Thymus (tissue), 11 donors: ENCODE data around the gene TRMT2A. TPM values are rescaled to one million over a fixed set of nuclear protein-coding genes. Genes with fewer than 3 reads are reported as not detected.
A peak's percentile ranks its signal among the peaks of the same experiment; 100 is the strongest.

Source experiments
- DNase-seq, 9 donors: peaks; one replicate each; pipeline ENCODE4 v3.0.0-alpha.2; 2013; ENCODE audit warnings: low spot score in 9 of 9, low read depth in 6 of 9, missing footprints in 1 of 9
- H3K27ac ChIP-seq, 2 donors: one replicate each; pipeline ENCODE4 v1.5.1; 2013; ENCODE audit warnings: control low read depth in 1 of 2, low read depth in 1 of 2, low read length in 1 of 2, mild to moderate bottlenecking in 1 of 2, moderate library complexity in 1 of 2
- H3K27me3 ChIP-seq, 2 donors: one replicate each; pipeline ENCODE4 v1.5.1; 2013; ENCODE audit warnings: low read length in 1 of 2; ENCODE audit not compliant: control insufficient read depth in 2 of 2, insufficient read depth in 1 of 2
- H3K36me3 ChIP-seq, 2 donors: one replicate each; pipeline ENCODE4 v1.5.1; 2013; ENCODE audit warnings: low read length in 1 of 2, mild to moderate bottlenecking in 1 of 2, moderate library complexity in 1 of 2; ENCODE audit not compliant: control insufficient read depth in 2 of 2, insufficient read depth in 2 of 2
- H3K4me1 ChIP-seq, 2 donors: one replicate each; pipeline ENCODE4 v1.5.1; 2013; ENCODE audit warnings: low read length in 2 of 2; ENCODE audit not compliant: control insufficient read depth in 2 of 2, insufficient read depth in 2 of 2
- H3K4me3 ChIP-seq, 2 donors: one replicate each; pipeline ENCODE4 v1.5.1; 2013; ENCODE audit warnings: low read length in 2 of 2, control low read depth in 1 of 2, mild to moderate bottlenecking in 1 of 2
- H3K9me3 ChIP-seq, 2 donors: one replicate each; pipeline ENCODE4 v1.5.1; 2013; ENCODE audit warnings: low read length in 1 of 2, mild to moderate bottlenecking in 1 of 2; ENCODE audit not compliant: control insufficient read depth in 2 of 2, insufficient read depth in 1 of 2
- WGBS: extraction: QIAGEN DNeasy Blood & Tissue Kit; methylation state at CpG from one replicate; pipeline ENCODE4 v1.1.7; 2013; 5-methylcytosine and 5-hydroxymethylcytosine counted together
- polyA plus RNA-seq: library from polyadenylated mRNA; stranded (reverse); fragments of 200-250 nt; gene quantifications from one replicate; pipeline ENCODE4 v1.2.3, GENCODE V29; 2013
- total RNA-seq: library from RNA; stranded (reverse); fragments of 120-200 nt; gene quantifications from one replicate; pipeline ENCODE4 v1.2.4, GENCODE V29; 2013
- donor health status: healthy.

TRMT2A gene
- total and polyA plus RNA-seq, 2 donors: 69.3 to 92.4 TPM

DNA sequence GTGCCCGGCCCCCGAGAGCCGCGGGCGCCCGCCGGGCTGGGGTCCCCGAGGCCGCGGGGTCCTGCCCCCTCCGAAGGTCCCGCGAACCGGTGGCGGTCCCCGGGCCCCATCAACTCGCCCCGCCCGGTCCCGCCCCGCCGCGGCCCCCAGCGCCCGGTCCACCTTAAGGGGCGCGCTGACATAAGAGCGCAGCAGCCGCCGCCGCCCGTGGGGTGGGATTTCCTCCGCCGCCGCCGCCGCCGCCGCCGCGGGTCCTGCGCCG is 14.5 kb upstream of the TRMT2A start, which contains the start of gene ZDHHC8:
Gene ZDHHC8 (plus strand): TSS at position 208 of the 262 bp plus-strand sequence. CDS start 144 bp downstream, outside the sequence.
- Histone ChIP-seq H3K36me3 (peaks cover 6 to 21% of the 10 kb centered on the region in 2 donors), H3K27ac (peak within 1 kb of the TSS; percentile 81 to 88), H3K9me3 (no peaks in the 10 kb centered on the region), H3K4me1 (peaks cover 20 to 43% of the 10 kb centered on the region in 2 donors), H3K27me3 (no peaks in the 10 kb centered on the region), H3K4me3 (peak within 1 kb of the TSS; percentile 63 to 75)
- under 1% methylated on average over 40 of the region's 43 CpGs for WGBS
- DNase-seq: peak in 3 of 9 donors; percentile 34 to 59 (median 55)

DNA sequence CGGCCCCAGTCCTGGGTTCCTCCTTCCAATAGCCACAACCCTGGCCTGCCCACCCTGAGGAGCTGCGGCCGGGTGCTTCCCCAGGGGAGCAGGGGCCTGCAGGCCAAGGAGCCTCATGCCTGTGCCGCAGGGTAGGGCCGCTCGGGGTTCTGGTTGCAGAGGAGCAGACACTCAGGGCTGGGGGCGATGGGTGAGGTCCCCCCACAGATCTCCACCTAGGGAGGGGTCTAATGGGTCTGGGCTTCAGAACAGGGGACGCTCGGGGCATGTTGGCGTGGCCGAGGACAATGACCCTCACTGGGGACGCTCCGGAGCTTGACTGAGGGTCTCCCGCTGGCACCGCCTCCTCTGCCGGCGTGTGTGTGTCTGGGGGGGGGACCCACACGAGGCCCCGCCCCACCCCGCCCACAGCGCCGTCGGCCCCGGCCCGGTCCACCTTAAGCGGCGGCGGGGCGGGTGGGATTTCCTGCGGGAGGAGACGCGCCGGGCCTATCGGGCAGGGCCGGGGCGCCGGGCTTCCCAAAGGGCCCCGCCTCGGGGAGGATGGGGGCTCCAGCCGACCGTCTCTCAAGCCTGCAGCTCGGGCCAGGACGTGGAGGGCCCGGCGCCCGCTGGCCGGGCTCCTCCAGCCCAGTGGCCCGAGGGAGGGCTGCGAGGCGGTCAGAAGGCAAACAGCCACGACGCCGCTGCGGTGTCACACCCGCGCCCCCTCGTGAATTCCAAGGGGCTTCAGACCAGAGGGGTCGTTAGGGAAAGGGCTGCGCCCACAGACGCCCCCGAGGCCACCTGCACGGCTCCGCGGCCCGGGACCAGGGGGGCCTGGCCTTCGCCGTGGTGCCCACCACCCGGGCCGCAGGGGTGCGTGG is 13.9 kb upstream of the TRMT2A start:
- 8% methylated on average over 70 of the region's 70 CpGs for WGBS
- H3K9me3 ChIP-seq: no peaks in the 10 kb centered on the region
- DNase-seq: peak in 6 of 9 donors; percentile 61 to 89 (median 76)
- H3K27ac ChIP-seq: peak overlapping the region; percentile 81 to 88
- no peaks in the 10 kb centered on the region for H3K27me3 ChIP-seq
- peaks cover 12 to 27% of the 10 kb centered on the region in 2 donors for H3K36me3 ChIP-seq
- peak overlapping the region; percentile 63 to 75 for H3K4me3 ChIP-seq
- H3K4me1 ChIP-seq: peaks cover 20 to 41% of the 10 kb centered on the region in 2 donors

DNA sequence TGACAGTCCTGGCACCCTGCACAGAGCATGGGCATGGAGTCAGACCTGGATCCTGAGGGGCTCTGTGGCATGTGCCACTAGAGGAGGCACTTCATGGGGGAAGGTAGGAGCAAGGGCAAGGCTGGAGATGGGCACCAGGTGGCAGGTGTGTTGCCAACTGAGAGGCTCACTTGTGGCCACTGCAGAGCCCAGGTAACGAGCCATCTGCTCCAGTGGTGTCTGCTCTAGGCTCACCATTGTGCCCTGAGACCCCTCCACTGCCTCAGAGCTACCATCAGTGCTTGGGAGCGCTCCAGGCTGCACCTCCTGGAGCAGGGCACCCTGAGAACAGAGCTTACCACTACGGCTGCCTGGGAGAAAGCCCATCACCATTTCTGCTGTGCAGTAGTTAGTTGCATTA is 13.3 kb upstream of the TRMT2A start:
- DNase-seq: peak in 1 of 9 donors; percentile 51
- peak overlapping the region; percentile 76 to 88 for H3K27ac ChIP-seq
- H3K4me1 ChIP-seq: peaks cover 20 to 39% of the 10 kb centered on the region in 2 donors
- WGBS: 74% methylated on average over 3 of the region's 3 CpGs
- H3K4me3 ChIP-seq: no peak overlapping the region
- H3K9me3 ChIP-seq: no peaks in the 10 kb centered on the region
- H3K27me3 ChIP-seq: no peaks in the 10 kb centered on the region
- H3K36me3 ChIP-seq: peaks cover 18 to 31% of the 10 kb centered on the region in 2 donors

DNA sequence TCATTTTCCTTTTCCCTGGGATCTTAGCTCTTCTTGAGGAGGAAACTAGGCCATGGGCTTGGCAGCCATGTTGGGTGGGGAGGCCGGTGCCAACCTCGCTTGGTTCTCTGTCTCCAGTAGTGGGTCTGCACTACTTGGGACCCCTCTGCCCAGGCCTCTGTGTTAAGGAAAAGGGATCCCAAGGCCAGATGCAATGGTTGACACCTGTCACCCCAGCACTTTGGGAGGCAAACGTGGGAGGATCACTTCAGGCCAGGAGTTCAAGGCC is 12.7 kb upstream of the TRMT2A start:
- Histone ChIP-seq H3K36me3 (peaks cover 25 to 38% of the 10 kb centered on the region in 2 donors), H3K27me3 (no peaks in the 10 kb centered on the region), H3K9me3 (no peaks in the 10 kb centered on the region), H3K4me1 (peaks cover 20 to 39% of the 10 kb centered on the region in 2 donors), H3K27ac (peak overlapping the region in 1 of 2 donors; percentile 88), H3K4me3 (no peak overlapping the region)
- DNase-seq: no peak
- WGBS: 92% methylated on average over 3 of the region's 3 CpGs

DNA sequence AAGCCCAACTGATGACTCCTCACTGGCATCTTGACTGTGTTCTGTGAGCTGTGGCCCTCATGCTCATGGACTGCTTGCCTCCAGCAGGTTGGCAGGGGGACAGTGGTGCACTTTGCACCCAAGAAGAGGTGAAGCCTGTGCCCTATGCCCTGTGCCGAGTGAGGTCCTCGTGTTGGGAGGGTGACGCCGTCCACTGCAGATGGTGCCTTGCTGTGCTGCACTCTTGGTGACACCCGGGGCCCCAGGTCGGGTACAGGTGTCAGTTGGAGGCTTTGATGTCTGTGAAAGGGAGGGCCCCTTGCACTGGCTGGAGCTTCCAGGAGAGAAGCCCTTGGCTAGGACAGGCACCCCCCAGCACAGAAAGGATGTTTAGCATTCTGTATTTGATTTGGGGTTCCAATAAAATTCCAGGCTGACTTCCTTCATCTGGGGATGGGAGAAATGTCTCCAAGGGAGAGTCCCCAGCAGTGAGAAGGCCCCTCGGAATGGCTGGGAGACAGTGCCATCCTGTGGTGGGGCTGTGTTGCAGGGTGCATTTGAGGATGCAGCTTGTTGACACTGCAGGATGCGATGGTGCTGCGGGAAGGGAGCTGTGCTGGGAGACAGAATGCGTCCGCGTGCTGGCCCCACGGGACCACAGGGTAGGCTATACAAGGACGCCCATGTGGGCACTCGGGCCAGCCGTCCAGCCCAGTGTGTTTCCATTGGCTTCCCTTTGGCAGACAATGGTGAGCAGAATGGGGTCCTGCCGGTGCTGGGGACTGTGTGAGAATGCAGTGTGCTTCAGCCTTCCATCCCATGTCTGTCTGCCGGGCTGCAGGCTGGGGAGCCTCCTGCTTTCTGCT is 12.1 kb upstream of the TRMT2A start:
- peaks cover 30 to 42% of the 10 kb centered on the region in 2 donors for H3K36me3 ChIP-seq
- WGBS: 56% methylated on average over 18 of the region's 18 CpGs
- H3K4me3 ChIP-seq: no peak overlapping the region
- no peaks in the 10 kb centered on the region for H3K27me3 ChIP-seq
- no peaks in the 10 kb centered on the region for H3K9me3 ChIP-seq
- peak in 6 of 9 donors; percentile 66 to 86 (median 68) for DNase-seq
- peak overlapping the region in 1 of 2 donors; percentile 88 for H3K27ac ChIP-seq
- peaks cover 20 to 39% of the 10 kb centered on the region in 2 donors for H3K4me1 ChIP-seq

DNA sequence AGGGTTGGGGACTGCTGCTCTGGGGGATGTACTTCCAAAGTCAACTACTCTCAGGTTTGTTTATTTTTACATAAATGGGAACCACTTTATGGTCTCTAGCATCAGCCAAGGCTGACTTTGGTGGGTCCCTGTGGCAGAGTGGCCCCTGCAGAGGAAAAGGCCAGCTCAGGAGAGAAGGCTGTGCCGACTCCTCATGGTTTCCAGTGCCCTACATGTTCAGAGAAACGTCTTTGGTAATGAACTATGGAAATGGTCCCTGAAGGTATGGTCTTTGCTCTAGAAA is 11.5 kb upstream of the TRMT2A start:
- Histone ChIP-seq H3K36me3 (peaks cover 36 to 48% of the 10 kb centered on the region in 2 donors), H3K9me3 (no peaks in the 10 kb centered on the region), H3K4me3 (no peak overlapping the region), H3K4me1 (peaks cover 20 to 39% of the 10 kb centered on the region in 2 donors), H3K27ac (peak overlapping the region in 1 of 2 donors; percentile 88), H3K27me3 (no peaks in the 10 kb centered on the region)
- 85% methylated on average over 2 of the region's 2 CpGs for WGBS
- no peak for DNase-seq

DNA sequence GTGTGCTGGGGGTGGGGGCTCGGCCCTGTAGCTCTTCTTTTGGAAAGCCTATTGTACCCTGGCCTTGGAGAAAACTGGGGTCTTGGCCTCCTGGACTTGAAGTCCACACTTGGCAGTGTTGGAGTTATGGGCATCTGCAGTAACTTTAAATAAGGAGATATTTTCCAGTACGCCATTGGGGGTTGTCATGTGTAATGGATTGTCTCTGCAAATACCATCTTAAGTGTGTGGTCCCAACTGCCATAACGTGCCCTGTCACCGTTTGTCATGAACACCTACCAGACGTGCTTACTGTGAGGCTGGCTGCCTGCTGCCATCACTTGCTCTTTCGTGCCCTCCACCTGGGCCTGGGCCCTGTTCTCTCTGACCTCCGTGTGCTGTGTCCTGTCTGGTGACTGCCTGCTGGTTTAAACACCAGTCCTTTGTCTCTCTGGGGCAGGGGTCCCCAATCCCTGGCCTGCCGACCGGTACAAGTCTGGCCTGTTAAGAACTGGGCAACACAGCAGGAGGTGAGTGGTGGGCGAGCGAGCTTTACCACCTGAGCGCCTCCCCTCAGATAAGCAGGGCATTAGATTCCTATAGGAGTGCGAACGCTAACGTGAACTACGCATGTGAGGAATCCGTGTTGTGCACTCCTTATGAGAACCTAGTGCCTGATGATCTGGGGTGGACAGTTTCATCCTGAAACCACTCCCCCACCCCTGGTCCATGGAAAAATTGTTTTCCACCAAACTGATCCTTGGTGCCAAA is 11.0 kb upstream of the TRMT2A start:
- Histone ChIP-seq H3K36me3 (peaks cover 40 to 51% of the 10 kb centered on the region in 2 donors), H3K4me1 (peaks cover 18 to 39% of the 10 kb centered on the region in 2 donors)

DNA sequence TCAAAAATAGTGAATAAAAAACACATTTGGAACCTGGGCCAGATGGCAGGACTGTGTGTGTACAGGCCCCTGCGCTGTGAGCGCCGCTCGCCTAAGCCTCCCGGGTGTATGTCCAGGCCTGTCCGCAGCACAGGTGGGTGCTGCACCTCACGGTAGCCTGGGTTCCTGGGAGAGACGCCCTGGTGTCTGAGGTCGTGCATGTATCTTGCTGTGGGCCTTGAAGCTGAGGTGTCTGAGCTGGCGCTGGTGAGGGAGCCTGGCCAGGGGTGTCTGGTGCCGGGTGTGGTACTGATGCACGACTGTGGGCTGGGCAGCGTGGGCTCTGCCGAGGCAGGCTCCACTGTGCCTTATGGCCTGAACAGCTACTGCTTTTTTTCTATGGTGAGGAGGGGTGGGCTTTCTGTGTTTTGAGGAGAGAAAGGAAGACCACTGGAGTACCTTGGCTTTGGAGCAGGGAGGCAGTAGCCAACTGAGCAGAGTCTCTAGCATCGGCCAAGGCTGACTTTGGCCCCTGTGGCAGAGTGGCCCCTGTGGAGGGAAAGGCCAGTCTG is 10.4 kb upstream of the TRMT2A start:
- 95% methylated on average over 15 of the region's 15 CpGs for WGBS
- no peak for DNase-seq
- Histone ChIP-seq H3K27me3 (no peaks in the 10 kb centered on the region), H3K9me3 (no peaks in the 10 kb centered on the region), H3K4me3 (no peak overlapping the region), H3K36me3 (peaks cover 46 to 52% of the 10 kb centered on the region in 2 donors), H3K4me1 (peaks cover 13 to 33% of the 10 kb centered on the region in 2 donors), H3K27ac (no peak overlapping the region)

More for the DNA sequence above, 11.0 kb upstream of the TRMT2A start:
- H3K4me3 ChIP-seq: no peak overlapping the region
- WGBS: 97% methylated on average over 17 of the region's 17 CpGs
- H3K27ac ChIP-seq: peak overlapping the region in 1 of 2 donors; percentile 88
- H3K9me3 ChIP-seq: no peaks in the 10 kb centered on the region
- H3K27me3 ChIP-seq: no peaks in the 10 kb centered on the region
- no peak for DNase-seq
